Astrocyte (in vitro differentiated cells and primary cell): Measurements from ENCODE around the gene FAM120B. TPM values are rescaled to one million over a fixed set of nuclear protein-coding genes. Genes with fewer than 3 reads are reported as not detected.

ENCODE experiments used
- DNase-seq: peaks from one replicate; pipeline ENCODE4 v3.0.0-alpha.2; 2010; ENCODE audit warnings: low read depth
- FAIRE-seq: peaks from 2 replicates; lab custom pipeline; 2011; peaks lifted over from hg19 to GRCh38; lab: Jason Lieb, UNC
- H2AFZ ChIP-seq: 2 replicates; pipeline ENCODE4 v1.6.0; 2012; ENCODE audit warnings: low read depth, low read length, inconsistent platforms
- H3K27ac ChIP-seq: 2 replicates; pipeline ENCODE4 v1.5.1; 2011; ENCODE audit warnings: low read depth, low read length, inconsistent platforms
- H3K27me3 ChIP-seq: 2 replicates; pipeline ENCODE4 v1.6.0; 2011; ENCODE audit warnings: low read length, inconsistent platforms; ENCODE audit not compliant: insufficient read depth
- H3K36me3 ChIP-seq: 2 replicates; pipeline ENCODE4 v1.5.1; 2011; ENCODE audit warnings: low read length, inconsistent platforms; ENCODE audit not compliant: insufficient read depth
- H3K4me1 ChIP-seq: 2 replicates; pipeline ENCODE4 v1.5.1; 2011; ENCODE audit warnings: low read length, inconsistent platforms; ENCODE audit not compliant: insufficient read depth
- H3K4me2 ChIP-seq: 2 replicates; pipeline ENCODE4 v1.6.0; 2012; ENCODE audit warnings: low read length, inconsistent platforms
- H3K4me3 ChIP-seq: 2 replicates; pipeline ENCODE4 v1.5.1; 2011; ENCODE audit warnings: low read depth, mild to moderate bottlenecking, low read length, inconsistent platforms; ENCODE audit not compliant: insufficient read depth
- H3K79me2 ChIP-seq: 2 replicates; pipeline ENCODE4 v1.6.0; 2012; ENCODE audit warnings: mild to moderate bottlenecking, low read length, inconsistent platforms; ENCODE audit not compliant: insufficient read depth
- H3K9ac ChIP-seq: 2 replicates; pipeline ENCODE4 v1.6.0; 2012; ENCODE audit warnings: mild to moderate bottlenecking, low read length, inconsistent platforms
- H3K9me3 ChIP-seq: 2 replicates; pipeline ENCODE4 v1.5.1; 2012; ENCODE audit warnings: low read depth, mild to moderate bottlenecking, low read length, inconsistent platforms; ENCODE audit not compliant: insufficient read depth
- H4K20me1 ChIP-seq: 2 replicates; pipeline ENCODE4 v1.6.0; 2012; ENCODE audit warnings: low read length, inconsistent platforms; ENCODE audit not compliant: insufficient read depth
- H3K27ac Mint-ChIP-seq: one replicate; pipeline ENCODE4 v1.8.0; 2021; ENCODE audit warnings: mild to moderate bottlenecking, mixed read lengths; ENCODE audit not compliant: unreplicated experiment
- H3K27me3 Mint-ChIP-seq: one replicate; pipeline ENCODE4 v1.8.0; 2021; ENCODE audit warnings: low read depth, mixed read lengths; ENCODE audit not compliant: unreplicated experiment
- H3K36me3 Mint-ChIP-seq: one replicate; pipeline ENCODE4 v1.8.0; 2021; ENCODE audit warnings: low read depth, mixed read lengths; ENCODE audit not compliant: unreplicated experiment
- H3K4me1 Mint-ChIP-seq: one replicate; pipeline ENCODE4 v1.8.0; 2021; ENCODE audit warnings: low read depth, mixed read lengths; ENCODE audit not compliant: unreplicated experiment
- H3K4me3 Mint-ChIP-seq: one replicate; pipeline ENCODE4 v1.8.0; 2021; ENCODE audit warnings: mild to moderate bottlenecking, moderate library complexity, mixed read lengths; ENCODE audit not compliant: unreplicated experiment
- H3K9me3 Mint-ChIP-seq: one replicate; pipeline ENCODE4 v1.8.0; 2021; ENCODE audit warnings: mild to moderate bottlenecking, mixed read lengths; ENCODE audit not compliant: unreplicated experiment
- CTCF ChIP-seq: IDR thresholded peaks from 2 replicates; pipeline ENCODE4 v1.5.1; 2011; ENCODE audit warnings: low read depth, mild to moderate bottlenecking, inconsistent platforms, low read length, moderate library complexity; ENCODE audit not compliant: insufficient read depth
- EZH2 ChIP-seq: IDR thresholded peaks from 2 replicates; pipeline ENCODE4 v1.6.1; 2012; ENCODE audit warnings: mild to moderate bottlenecking, low read length, inconsistent platforms; ENCODE audit not compliant: insufficient read depth
- total RNA-seq: library from RNA; stranded (reverse); gene quantifications from 2 replicates; pipeline ENCODE4 v1.2.1, GENCODE V29; 2021

The FAM120B gene
- total RNA-seq, 1 donor from 2014 or later = 29.8 TPM

DNA sequence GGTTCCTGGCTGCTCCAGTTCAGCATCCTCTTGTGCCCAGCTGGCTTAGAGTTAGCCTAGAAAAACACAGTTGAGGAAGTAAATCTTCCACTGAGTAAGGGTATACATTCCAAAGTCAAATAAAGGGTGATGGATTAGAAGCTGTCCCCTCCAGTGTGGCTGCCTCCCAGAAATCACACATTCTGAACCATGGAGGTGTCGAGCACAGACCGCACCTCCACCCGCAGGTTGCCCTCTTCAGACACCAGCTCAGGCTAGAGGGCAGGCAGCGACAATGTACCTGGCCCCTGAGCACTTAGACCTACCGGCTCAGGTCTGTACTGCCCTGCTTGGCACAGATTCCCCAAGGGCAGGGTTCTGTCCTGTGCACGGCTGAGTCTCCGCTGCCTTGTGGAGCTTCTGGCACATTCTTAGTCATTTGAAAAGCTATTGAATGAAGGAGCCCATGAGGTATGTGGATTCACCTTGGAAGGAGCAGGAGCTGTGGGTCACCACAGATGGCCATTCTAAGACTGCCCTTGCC is 118.1 kb downstream of the FAM120B start:
- no peak overlapping the region for H3K4me3 Mint-ChIP-seq
- H2AFZ ChIP-seq = no peak overlapping the region
- DNase-seq = no peak

GRCh38 chr6:170429450-170429849 is 122.9 kb downstream of the FAM120B start:
- no peaks in the 10 kb centered on the region for H3K27me3 ChIP-seq
- no peaks in the 10 kb centered on the region for H3K79me2 ChIP-seq
- H3K27ac ChIP-seq = no peak overlapping the region
- DNase-seq (no peak), FAIRE-seq (no peak)
- no peak overlapping the region for H3K4me3 ChIP-seq
- H3K4me2 ChIP-seq = no peak overlapping the region
- no peak overlapping the region for H3K9ac ChIP-seq
- H3K4me1 ChIP-seq = no peaks in the 10 kb centered on the region
- H3K27ac Mint-ChIP-seq = peak overlapping the region; percentile 35
- peaks cover 3% of the 10 kb centered on the region for H3K27me3 Mint-ChIP-seq
- H4K20me1 ChIP-seq = no peaks in the 10 kb centered on the region
- peak overlapping the region; percentile 45 for H2AFZ ChIP-seq
- H3K9me3 ChIP-seq = no peaks in the 10 kb centered on the region
- TF ChIP-seq EZH2 = no peak
- no peaks in the 10 kb centered on the region for H3K36me3 Mint-ChIP-seq
- H3K4me3 Mint-ChIP-seq = no peak overlapping the region
- peaks cover 11% of the 10 kb centered on the region for H3K4me1 Mint-ChIP-seq
- H3K36me3 ChIP-seq = no peaks in the 10 kb centered on the region
- H3K9me3 Mint-ChIP-seq = no peaks in the 10 kb centered on the region

More for the DNA sequence above, 118.1 kb downstream of the FAM120B start:
- Histone ChIP-seq H3K4me2 (no peak overlapping the region), H3K79me2 (no peaks in the 10 kb centered on the region), H3K36me3 (no peaks in the 10 kb centered on the region), H3K27me3 (no peaks in the 10 kb centered on the region), H3K4me3 (no peak overlapping the region), H3K27ac (no peak overlapping the region), H3K9ac (no peak overlapping the region), H3K9me3 (no peaks in the 10 kb centered on the region), H4K20me1 (no peaks in the 10 kb centered on the region), H3K4me1 (no peaks in the 10 kb centered on the region)
- peaks cover 24% of the 10 kb centered on the region for H3K27me3 Mint-ChIP-seq
- H3K36me3 Mint-ChIP-seq = no peaks in the 10 kb centered on the region
- peaks cover 4% of the 10 kb centered on the region for H3K9me3 Mint-ChIP-seq
- H3K27ac Mint-ChIP-seq = no peak overlapping the region
- FAIRE-seq = no peak
- no peak for TF ChIP-seq EZH2
- no peak for TF ChIP-seq CTCF
- peaks cover 9% of the 10 kb centered on the region for H3K4me1 Mint-ChIP-seq

DNA sequence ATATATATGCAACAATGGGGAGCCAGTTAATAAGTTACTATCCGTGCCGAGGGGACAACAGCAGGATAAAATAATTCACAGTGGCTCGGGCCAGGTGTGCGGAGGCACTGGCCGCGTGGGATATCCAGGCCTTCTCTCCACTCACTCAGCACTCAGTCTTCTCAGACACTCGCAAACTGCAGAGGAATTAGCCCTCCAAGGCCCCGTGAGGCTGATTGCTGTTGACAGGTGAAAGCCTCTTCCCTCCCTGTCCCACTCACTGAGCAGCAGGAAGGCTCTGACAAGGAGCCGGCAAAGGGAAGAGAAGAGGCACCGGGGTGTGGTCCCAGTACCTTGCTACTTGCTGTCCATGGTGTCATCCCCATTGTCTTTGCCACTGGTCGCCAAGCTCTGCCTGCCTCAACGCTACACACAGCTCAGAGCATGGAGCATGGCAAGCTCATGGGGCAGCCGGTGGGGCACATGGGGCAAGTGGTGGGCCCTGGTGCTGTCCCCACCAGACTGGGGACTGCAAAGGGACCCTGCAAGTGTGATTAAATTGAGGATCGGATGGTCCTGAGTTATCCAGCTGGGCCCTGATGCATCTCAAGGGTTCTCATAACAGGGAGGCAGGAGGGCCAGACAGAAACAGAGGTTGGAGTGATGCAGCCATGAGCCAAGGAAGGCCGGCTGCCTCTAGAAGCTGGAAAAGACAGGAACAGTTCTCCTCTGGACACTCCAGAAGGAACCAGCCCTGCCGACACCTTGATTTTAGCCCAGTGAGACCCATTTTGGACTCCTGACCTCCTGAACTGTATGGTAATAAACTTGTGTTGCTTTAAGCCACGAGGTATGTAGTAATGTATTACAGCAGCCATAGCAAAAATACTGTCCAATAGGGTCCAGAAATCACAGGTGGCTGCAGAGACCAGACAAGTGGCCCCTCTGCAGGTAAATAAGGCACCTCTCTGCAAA is 126.9 kb downstream of the FAM120B start:
- H3K27me3 Mint-ChIP-seq = no peaks in the 10 kb centered on the region
- TF ChIP-seq EZH2 = no peak
- no peak overlapping the region for H3K4me3 ChIP-seq
- H2AFZ ChIP-seq = no peak overlapping the region
- no peak overlapping the region for H3K4me3 Mint-ChIP-seq
- H3K36me3 Mint-ChIP-seq = no peaks in the 10 kb centered on the region
- H3K27ac Mint-ChIP-seq = no peak overlapping the region
- H3K4me1 Mint-ChIP-seq = peaks cover 16% of the 10 kb centered on the region
- H3K27me3 ChIP-seq = no peaks in the 10 kb centered on the region
- no peak overlapping the region for H3K4me2 ChIP-seq
- H3K9ac ChIP-seq = no peak overlapping the region
- H3K4me1 ChIP-seq = peaks cover 12% of the 10 kb centered on the region
- H3K9me3 Mint-ChIP-seq = no peaks in the 10 kb centered on the region
- H3K9me3 ChIP-seq = peaks cover 2% of the 10 kb centered on the region
- FAIRE-seq (no peak), DNase-seq (no peak)
- no peak overlapping the region for H3K27ac ChIP-seq
- no peaks in the 10 kb centered on the region for H3K36me3 ChIP-seq
- H4K20me1 ChIP-seq = no peaks in the 10 kb centered on the region
- H3K79me2 ChIP-seq = no peaks in the 10 kb centered on the region
